CD8-positive, alpha-beta memory T cell (primary cell): ENCODE results near the gene PHLDA1. TPM values are rescaled to one million over a fixed set of nuclear protein-coding genes. Genes with fewer than 3 reads are reported as not detected.

Experiments
- CTCF ChIA-PET: fragments of 350-600 bp; sonication (Branson Sonifier 250); formaldehyde crosslinking; loops from one replicate; lab custom pipeline; 2021; ENCODE audit warnings: antibody characterized with exemption; lab: Charles Lee
- POLR2A ChIA-PET: fragments of 350-600 bp; sonication (Branson Sonifier 250); formaldehyde crosslinking; loops from one replicate; lab custom pipeline; 2021; ENCODE audit warnings: antibody characterized with exemption; lab: Charles Lee
- DNase-seq, 5 donors: peaks; one replicate each; pipeline versions ENCODE4 v3.0.0 to v3.0.0-alpha.2; 2020 to 2022; ENCODE audit warnings: mixed read lengths in 1 of 5
- H3K27ac ChIP-seq: one replicate; pipeline ENCODE4 v1.7.0; 2013; ENCODE audit warnings: low read depth, mild to moderate bottlenecking, low read length, moderate library complexity
- H3K27me3 ChIP-seq: 2 replicates; pipeline ENCODE4 v1.7.0; 2013; ENCODE audit warnings: low read length, mild to moderate bottlenecking; ENCODE audit not compliant: insufficient read depth, poor library complexity, severe bottlenecking
- H3K36me3 ChIP-seq: 2 replicates; pipeline ENCODE4 v1.7.0; 2013; ENCODE audit warnings: mild to moderate bottlenecking, low read length, moderate library complexity; ENCODE audit not compliant: insufficient read depth
- H3K4me1 ChIP-seq: 2 replicates; pipeline ENCODE4 v1.7.0; 2013; ENCODE audit warnings: mild to moderate bottlenecking, low read length, moderate library complexity; ENCODE audit not compliant: insufficient read depth
- H3K4me3 ChIP-seq: 2 replicates; pipeline ENCODE4 v1.7.0; 2013; ENCODE audit warnings: mild to moderate bottlenecking, low read length
- H3K9me3 ChIP-seq: 2 replicates; pipeline ENCODE4 v1.7.0; 2013; ENCODE audit warnings: mild to moderate bottlenecking, low read length
- H3K27ac Mint-ChIP-seq, 8 donors: one replicate each; pipeline ENCODE4 v1.8.0; 2020 to 2021; ENCODE audit warnings: mixed read lengths in 8 of 8, mild to moderate bottlenecking in 6 of 8, inconsistent platforms in 3 of 8, moderate library complexity in 3 of 8
- H3K27me3 Mint-ChIP-seq, 2 donors: one replicate each; pipeline ENCODE4 v1.8.0; 2020 to 2021; ENCODE audit warnings: mixed read lengths in 2 of 2, mild to moderate bottlenecking in 1 of 2, moderate library complexity in 1 of 2
- H3K36me3 Mint-ChIP-seq, 3 donors: one replicate each; pipeline ENCODE4 v1.8.0; 2020 to 2021; ENCODE audit warnings: mixed read lengths in 3 of 3, inconsistent platforms in 1 of 3, mild to moderate bottlenecking in 1 of 3
- H3K4me1 Mint-ChIP-seq, 3 donors: one replicate each; pipeline ENCODE4 v1.8.0; 2020 to 2021; ENCODE audit warnings: mixed read lengths in 3 of 3, inconsistent platforms in 1 of 3, mild to moderate bottlenecking in 1 of 3
- H3K4me3 Mint-ChIP-seq, 7 donors: one replicate each; pipeline ENCODE4 v1.8.0; 2020 to 2021; ENCODE audit warnings: mixed read lengths in 7 of 7, mild to moderate bottlenecking in 6 of 7, moderate library complexity in 4 of 7, inconsistent platforms in 2 of 7
- H3K9me3 Mint-ChIP-seq, 5 donors: one replicate each; pipeline ENCODE4 v1.8.0; 2020 to 2022; ENCODE audit warnings: mixed read lengths in 5 of 5, mild to moderate bottlenecking in 3 of 5, moderate library complexity in 2 of 5, inconsistent platforms in 1 of 5
- polyA plus RNA-seq: library from polyadenylated mRNA; unstranded; fragments of 300-500 nt; fragmentation: Illumina TruSeq; gene quantifications from one replicate; pipeline ENCODE4 v1.2.3, GENCODE V29; 2021
- total RNA-seq, 2 experiments: library from RNA; stranded (reverse); gene quantifications; one replicate each; pipeline ENCODE4 v1.2.3, GENCODE V29; 2021

PHLDA1 gene
- total and polyA plus RNA-seq, 3 experiments from 2014 or later, result 2.1 to 43.4 (median 43.3) TPM

- Mint-ChIP-seq H3K4me3 (peak overlapping the region; percentile 88 to 98 (median 94)), H3K4me1 (peaks cover 24 to 67% (median 42%) of the 10 kb centered on the region in 3 donors), H3K27ac (peak overlapping the region; percentile 61 to 95 (median 90)), H3K9me3 (no peaks in the 10 kb centered on the region), H3K27me3 (no peaks in the 10 kb centered on the region), H3K36me3 (peaks cover 0 to 28% (median 0%) of the 10 kb centered on the region in 3 donors)
- ChIA-PET CTCF (interaction anchor here (1.2 to 3.8 kb wide), 8 partner anchors 9 to 545 kb away, joined by 3 to 66 read pairs (median 6); no protein-coding TSS in a partner anchor), POLR2A (interaction anchor here (1.8 to 5.0 kb wide), 2 partner anchors 9 to 86 kb away, joined by 7 to 77 read pairs; no protein-coding TSS in a partner anchor)
- no peaks in the 10 kb centered on the region for H3K9me3 ChIP-seq
- peak overlapping the region; percentile 41 for H3K27ac ChIP-seq
- H3K36me3 ChIP-seq, result no peaks in the 10 kb centered on the region
- peak overlapping the region; percentile 83 for H3K4me3 ChIP-seq
- DNase-seq, result peak in 1 of 5 donors; percentile 15
- no peaks in the 10 kb centered on the region for H3K27me3 ChIP-seq
- peaks cover 19% of the 10 kb centered on the region for H3K4me1 ChIP-seq
Observed at GRCh38 chr12:76029982-76030340, 1.6 kb downstream of the PHLDA1 start.

GRCh38 chr12:76028571-76029277 lies 2.9 kb downstream of the PHLDA1 start:
- POLR2A ChIA-PET, result interaction anchor here (1.0 to 5.0 kb wide), 2 partner anchors 8 to 387 kb away, joined by 3 to 77 read pairs; no protein-coding TSS in a partner anchor
- peaks cover 0 to 28% (median 0%) of the 10 kb centered on the region in 3 donors for H3K36me3 Mint-ChIP-seq
- H3K27me3 ChIP-seq, result no peaks in the 10 kb centered on the region

GRCh38 chr12:76026643-76027063 lies 4.9 kb downstream of the PHLDA1 start:
- peaks cover 23 to 59% (median 41%) of the 10 kb centered on the region in 3 donors for H3K4me1 Mint-ChIP-seq
- CTCF ChIA-PET, result no interaction called here
- POLR2A ChIA-PET, result no interaction called here

More at GRCh38 chr12:76028571-76029277, 2.9 kb downstream of the PHLDA1 start:
- H3K36me3 ChIP-seq, result no peaks in the 10 kb centered on the region
- H3K9me3 ChIP-seq, result no peaks in the 10 kb centered on the region
- peaks cover 19% of the 10 kb centered on the region for H3K4me1 ChIP-seq
- no peak overlapping the region for H3K27ac ChIP-seq
- H3K27ac Mint-ChIP-seq, result peak overlapping the region; percentile 38 to 90 (median 81)
- peak overlapping the region; percentile 28 to 95 (median 89) for H3K4me3 Mint-ChIP-seq
- no peaks in the 10 kb centered on the region for H3K9me3 Mint-ChIP-seq
- CTCF ChIA-PET, result interaction anchor here (1.7 kb wide), 1 partner anchor 23 kb away, joined by 3 read pairs; no protein-coding TSS in a partner anchor
- peaks cover 26 to 68% (median 42%) of the 10 kb centered on the region in 3 donors for H3K4me1 Mint-ChIP-seq
- no peak for DNase-seq
- H3K27me3 Mint-ChIP-seq, result no peaks in the 10 kb centered on the region
- H3K4me3 ChIP-seq, result no peak overlapping the region

GRCh38 chr12:76025601-76026575 lies 5.7 kb downstream of the PHLDA1 start:
- H3K36me3 Mint-ChIP-seq, result peaks cover 0 to 17% (median 0%) of the 10 kb centered on the region in 3 donors
- H3K27ac Mint-ChIP-seq, result peak overlapping the region in 4 of 8 donors; percentile 15 to 81 (median 45)

More at GRCh38 chr12:76026643-76027063, 4.9 kb downstream of the PHLDA1 start:
- no peaks in the 10 kb centered on the region for H3K9me3 Mint-ChIP-seq
- Histone ChIP-seq H3K27me3 (no peaks in the 10 kb centered on the region), H3K36me3 (no peaks in the 10 kb centered on the region), H3K27ac (no peak overlapping the region), H3K4me3 (no peak overlapping the region), H3K9me3 (no peaks in the 10 kb centered on the region), H3K4me1 (peaks cover 17% of the 10 kb centered on the region)
- no peak overlapping the region for H3K4me3 Mint-ChIP-seq
- H3K27me3 Mint-ChIP-seq, result no peaks in the 10 kb centered on the region
- H3K27ac Mint-ChIP-seq, result peak overlapping the region in 3 of 8 donors; percentile 20 to 71 (median 43)
- no peak for DNase-seq
- peaks cover 0 to 21% (median 0%) of the 10 kb centered on the region in 3 donors for H3K36me3 Mint-ChIP-seq

GRCh38 chr12:76024942-76025600 lies 6.5 kb downstream of the PHLDA1 start:
- H3K4me3 Mint-ChIP-seq, result no peak overlapping the region

More at GRCh38 chr12:76025601-76026575, 5.7 kb downstream of the PHLDA1 start:
- no peaks in the 10 kb centered on the region for H3K9me3 ChIP-seq
- H3K27me3 ChIP-seq, result no peaks in the 10 kb centered on the region
- Mint-ChIP-seq H3K4me1 (peaks cover 29 to 65% (median 48%) of the 10 kb centered on the region in 3 donors), H3K4me3 (peak overlapping the region in 1 of 7 donors; percentile 34), H3K9me3 (no peaks in the 10 kb centered on the region), H3K27me3 (no peaks in the 10 kb centered on the region)
- H3K36me3 ChIP-seq, result no peaks in the 10 kb centered on the region
- peaks cover 25% of the 10 kb centered on the region for H3K4me1 ChIP-seq
- H3K27ac ChIP-seq, result no peak overlapping the region
- POLR2A ChIA-PET, result no interaction called here
- CTCF ChIA-PET, result no interaction called here
- no peak overlapping the region for H3K4me3 ChIP-seq
- DNase-seq, result no peak

GRCh38 chr12:76024102-76024781 lies 7.3 kb downstream of the PHLDA1 start:
- DNase-seq, result no peak
- Histone ChIP-seq H3K27ac (no peak overlapping the region), H3K36me3 (no peaks in the 10 kb centered on the region), H3K4me3 (no peak overlapping the region), H3K4me1 (peaks cover 31% of the 10 kb centered on the region), H3K9me3 (no peaks in the 10 kb centered on the region), H3K27me3 (no peaks in the 10 kb centered on the region)
- peak overlapping the region in 4 of 8 donors; percentile 8 to 71 (median 38) for H3K27ac Mint-ChIP-seq
- H3K9me3 Mint-ChIP-seq, result no peaks in the 10 kb centered on the region
- H3K4me1 Mint-ChIP-seq, result peaks cover 36 to 65% (median 48%) of the 10 kb centered on the region in 3 donors
- no peak overlapping the region for H3K4me3 Mint-ChIP-seq
- ChIA-PET CTCF (interaction anchor here (1.2 kb wide), 1 partner anchor 497 kb away, joined by 3 read pairs; no protein-coding TSS in a partner anchor), POLR2A (no interaction called here)
- H3K27me3 Mint-ChIP-seq, result no peaks in the 10 kb centered on the region
- peaks cover 0 to 8% (median 0%) of the 10 kb centered on the region in 3 donors for H3K36me3 Mint-ChIP-seq

More at GRCh38 chr12:76024942-76025600, 6.5 kb downstream of the PHLDA1 start:
- Histone ChIP-seq H3K9me3 (no peaks in the 10 kb centered on the region), H3K4me1 (peaks cover 29% of the 10 kb centered on the region), H3K27ac (no peak overlapping the region), H3K4me3 (no peak overlapping the region), H3K36me3 (no peaks in the 10 kb centered on the region), H3K27me3 (no peaks in the 10 kb centered on the region)
- Mint-ChIP-seq H3K9me3 (no peaks in the 10 kb centered on the region), H3K36me3 (peaks cover 0 to 10% (median 0%) of the 10 kb centered on the region in 3 donors), H3K27ac (peak overlapping the region in 4 of 8 donors; percentile 18 to 81 (median 20)), H3K27me3 (no peaks in the 10 kb centered on the region), H3K4me1 (peaks cover 33 to 65% (median 48%) of the 10 kb centered on the region in 3 donors)
- DNase-seq, result no peak
- ChIA-PET CTCF (interaction anchor here (1.2 kb wide), 1 partner anchor 497 kb away, joined by 3 read pairs; no protein-coding TSS in a partner anchor), POLR2A (no interaction called here)
